Placental pericyte (primary cell): ENCODE data around the gene BTF3L4. TPM values are rescaled to one million over a fixed set of nuclear protein-coding genes. Genes with fewer than 3 reads are reported as not detected.

Source experiments
- total RNA-seq: library from RNA; depleted of rRNA; stranded (reverse); fragments of >200 nt; gene quantifications from 2 replicates; pipeline ENCODE4 v1.2.3, GENCODE V29; 2012

The BTF3L4 gene
- total RNA-seq: 57.3 and 93.2 TPM in 2 replicates

GRCh38 chr1:52056163-52056936, at the start of gene BTF3L4:
BTF3L4 (plus strand) TSS chr1:52056295; CDS start chr1:52059848, 3,553 bp downstream.

GRCh38 chr1:52033190-52034049, 22.7 kb upstream of the BTF3L4 start, which contains the start of gene KTI12:
KTI12 (minus strand) TSS chr1:52033810; CDS start chr1:52033761, 49 bp downstream.

GRCh38 chr1:52055066-52055865, 829 bp upstream of the BTF3L4 start, which contains the start of gene TXNDC12:
TXNDC12 (minus strand) TSS chr1:52055191; CDS start chr1:52055096, 95 bp downstream.

Other genes starting within 250 kb of the BTF3L4 start
- gene NRDC, start 177.6 kb upstream of the BTF3L4 start, total RNA-seq: 80.1 and 86.8 TPM in 2 replicates
- gene RAB3B, start 65.6 kb upstream of the BTF3L4 start, total RNA-seq: 8.3 and 85.0 TPM in 2 replicates
- gene KTI12, start 22.5 kb upstream of the BTF3L4 start, total RNA-seq: 9.0 and 16.0 TPM in 2 replicates
- 42.9 and 93.2 TPM in 2 replicates for gene TXNDC12, start 1.1 kb upstream of the BTF3L4 start, total RNA-seq
- gene ZFYVE9, start 85.8 kb downstream of the BTF3L4 start, total RNA-seq: 19.2 and 34.4 TPM in 2 replicates